Measurements from ENCODE around the gene KNOP1. TPM values are rescaled to one million over a fixed set of nuclear protein-coding genes. Genes with fewer than 3 reads are reported as not detected.
A peak's percentile ranks its signal among the peaks of the same experiment; 100 is the strongest.

KNOP1 gene
- total and polyA plus RNA-seq, 2 of the 13 experiments (the other 11 are each of a cell fraction or from before 2014, with no cell fraction given): 21.2 to 57.5 TPM

GRCh38 chr16:19717741-19718623, at the start of gene KNOP1, which contains the start of gene IQCK (continued):
- TF ChIP-seq ZMAT5 (CRISPR knock-in tag; IDR thresholded peaks at IDR 0.05; ENCODE audit: borderline replicate concordance, low read depth): no peak
- TF ChIP-seq ATF7 (IDR thresholded peaks at IDR 0.05): no peak
- peak; percentile 72; the same call in 1 of the 2 replicates for TF ChIP-seq ATF7 (CRISPR knock-in tag; IDR thresholded peaks at IDR 0.05)
- peak; percentile 83; the same call in 1 of the 2 replicates for TF ChIP-seq SNAPC2 (CRISPR knock-in tag; IDR thresholded peaks at IDR 0.05)
- TF ChIP-seq NFE2L1 (CRISPR knock-in tag; IDR thresholded peaks at IDR 0.05; ENCODE audit: borderline replicate concordance): peak; percentile 71; the same call in 1 of the 2 replicates
- peak; percentile 69; the same call in 1 of the 2 replicates for TF ChIP-seq ZNF280B (CRISPR knock-in tag; IDR thresholded peaks at IDR 0.05; ENCODE audit: borderline replicate concordance)
- peak; percentile 91 for TF ChIP-seq TBX2 (CRISPR knock-in tag; IDR thresholded peaks at IDR 0.05; ENCODE audit: borderline replicate concordance)
- TF ChIP-seq FLYWCH1 (CRISPR knock-in tag; IDR thresholded peaks at IDR 0.05): no peak
- TF ChIP-seq ZNF747 (CRISPR knock-in tag; IDR thresholded peaks at IDR 0.05; ENCODE audit: borderline replicate concordance): peak; percentile 83; the same call in 1 of the 2 replicates
- no peak for TF ChIP-seq GPBP1L1 (CRISPR knock-in tag; IDR thresholded peaks at IDR 0.05)
- peak; percentile 91 for TF ChIP-seq ZNF564 (CRISPR knock-in tag; IDR thresholded peaks at IDR 0.05)
- TF ChIP-seq TCF7L2 (IDR thresholded peaks at IDR 0.05; ENCODE audit: low read depth, low read length): no peak
- peak; percentile 27; the same call in 1 of the 2 replicates for TF ChIP-seq SMAD3 (CRISPR knock-in tag; IDR thresholded peaks at IDR 0.05)
- TF ChIP-seq NFYC (CRISPR knock-in tag; IDR thresholded peaks at IDR 0.05): peak; percentile 16; the same call in 1 of the 2 replicates
- no peak for TF ChIP-seq ZNF615 (CRISPR knock-in tag; IDR thresholded peaks at IDR 0.05; ENCODE audit: borderline replicate concordance)
- peak; percentile 93 for TF ChIP-seq MYPOP (CRISPR knock-in tag; IDR thresholded peaks at IDR 0.05)
- TF ChIP-seq ZNF841 (CRISPR knock-in tag; IDR thresholded peaks at IDR 0.05; ENCODE audit: borderline replicate concordance): no peak
- peak; percentile 97 for TF ChIP-seq ZNF839 (CRISPR knock-in tag; IDR thresholded peaks at IDR 0.05; ENCODE audit: borderline replicate concordance)
- TF ChIP-seq ZNF446 (CRISPR knock-in tag; IDR thresholded peaks at IDR 0.05): 0 out of 2 replicates have a peak, but pooled peaks have one; percentile 54
- TF ChIP-seq MLX (CRISPR knock-in tag; IDR thresholded peaks at IDR 0.05): no peak

Data from HepG2 (cell line).